Fibroblast of lung (primary cell): Measurements from ENCODE around the gene RYR2. TPM values are rescaled to one million over a fixed set of nuclear protein-coding genes. Genes with fewer than 3 reads are reported as not detected.

Source experiments
- DNase-seq, 2 donors: peaks; one replicate each; pipeline versions ENCODE4 v3.0.0 to v3.0.0-alpha.2; 2010; ENCODE audit warnings: low read depth in 2 of 2
- H2AFZ ChIP-seq: 2 replicates; pipeline ENCODE4 v1.5.1; 2012; ENCODE audit warnings: low read length, control low read depth, inconsistent platforms
- H3K27ac ChIP-seq: 2 replicates; pipeline ENCODE4 v1.5.1; 2011; ENCODE audit warnings: low read length, control low read depth; ENCODE audit not compliant: insufficient read depth
- H3K27me3 ChIP-seq: 2 replicates; pipeline ENCODE4 v1.5.1; 2011; ENCODE audit warnings: mild to moderate bottlenecking, low read length; ENCODE audit not compliant: control insufficient read depth, insufficient read depth
- H3K36me3 ChIP-seq: 2 replicates; pipeline ENCODE4 v1.5.1; 2011; ENCODE audit warnings: low read length; ENCODE audit not compliant: control insufficient read depth, insufficient read depth
- H3K4me1 ChIP-seq: 2 replicates; pipeline ENCODE4 v1.5.1; 2011; ENCODE audit warnings: low read length; ENCODE audit not compliant: control insufficient read depth, insufficient read depth; ENCODE audit errors: extremely low read depth
- H3K4me2 ChIP-seq: 2 replicates; pipeline ENCODE4 v1.5.1; 2011; ENCODE audit warnings: low read length, control low read depth; ENCODE audit not compliant: insufficient read depth; ENCODE audit errors: extremely low read depth
- H3K4me3 ChIP-seq, 4 experiments: fragments of 200-600 bp in 1 of 4; sonication (generic) in 1 of 4; replicated peaks in 1 of 4; 2 replicates each; pipeline ENCODE4 v1.5.1; 2011 to 2016; ENCODE audit warnings: low read length in 4 of 4, low read depth in 3 of 4, mild to moderate bottlenecking in 3 of 4, control low read depth in 2 of 4, inconsistent platforms in 1 of 4, mixed read lengths in 1 of 4; ENCODE audit not compliant: insufficient read depth in 1 of 4; ENCODE audit errors: control extremely low read depth in 1 of 4
- H3K79me2 ChIP-seq: 2 replicates; pipeline ENCODE4 v1.5.1; 2012; ENCODE audit warnings: mild to moderate bottlenecking, low read length, inconsistent platforms; ENCODE audit not compliant: control insufficient read depth, insufficient read depth
- H3K9ac ChIP-seq: 2 replicates; pipeline ENCODE4 v1.5.1; 2011; ENCODE audit warnings: mild to moderate bottlenecking, low read length, control low read depth; ENCODE audit not compliant: insufficient read depth
- H3K9me3 ChIP-seq: 2 replicates; pipeline ENCODE4 v1.5.1; 2012; ENCODE audit warnings: low read depth, low read length; ENCODE audit not compliant: control insufficient read depth, insufficient read depth
- H4K20me1 ChIP-seq: 2 replicates; pipeline ENCODE4 v1.5.1; 2011; ENCODE audit warnings: low read length; ENCODE audit not compliant: control insufficient read depth, insufficient read depth; ENCODE audit errors: extremely low read depth
- CTCF ChIP-seq, 2 donors: IDR thresholded peaks in 1 of 2; conservative IDR thresholded peaks in 1 of 2; 1 replicate in 1 of 2; 2 replicates in 1 of 2; pipeline ENCODE4 v1.5.1; 2011 to 2012; ENCODE audit warnings: low read length in 2 of 2, control low read depth in 1 of 2, inconsistent platforms in 1 of 2, low read depth in 1 of 2, mild to moderate bottlenecking in 1 of 2
- EZH2 ChIP-seq: IDR thresholded peaks from 2 replicates; pipeline ENCODE4 v1.5.1; 2012; ENCODE audit warnings: low read length, control low read depth, mild to moderate bottlenecking; ENCODE audit errors: missing control alignments
- polyA plus RNA-seq, 2 donors: library from polyadenylated mRNA; depleted of rRNA in 1 of 2; stranded (reverse) in 1 of 2; unstranded in 1 of 2; fragments of >200 nt; gene quantifications; 2 replicates each; pipeline ENCODE4 v1.2.1, GENCODE V29; 2011 to 2012; ENCODE audit warnings: missing spikeins in 1 of 2
- total RNA-seq: library from RNA; depleted of rRNA; stranded (reverse); fragments of >200 nt; gene quantifications from 2 replicates; pipeline ENCODE4 v1.2.1, GENCODE V29; 2014

Gene RYR2
- total and polyA plus RNA-seq, 2 donors (not counting 1 experiment from before 2014, with no cell fraction given): 0.06 to 0.17 TPM

GRCh38 chr1:237223419-237223818, 181.4 kb downstream of the RYR2 start:
- H3K4me1 ChIP-seq: no peaks in the 10 kb centered on the region
- DNase-seq: no peak
- TF ChIP-seq EZH2 (no peak), CTCF (conservative IDR thresholded peaks at IDR 0.05 in 1 of 2, IDR thresholded peaks at IDR 0.05 in 1 of 2; ENCODE audit: low read depth in 1 of 2, low read length in 2 of 2) (no peak)
- no peak overlapping the region for H2AFZ ChIP-seq
- H3K27me3 ChIP-seq: no peaks in the 10 kb centered on the region
- no peak overlapping the region for H3K4me2 ChIP-seq
- H3K9me3 ChIP-seq: no peaks in the 10 kb centered on the region
- H3K4me3 ChIP-seq: no peak overlapping the region
- H4K20me1 ChIP-seq: no peaks in the 10 kb centered on the region
- H3K79me2 ChIP-seq: no peaks in the 10 kb centered on the region
- no peaks in the 10 kb centered on the region for H3K36me3 ChIP-seq
- H3K9ac ChIP-seq: no peak overlapping the region
- H3K27ac ChIP-seq: no peak overlapping the region

- no peaks in the 10 kb centered on the region for H3K4me1 ChIP-seq
- no peak overlapping the region for H3K4me2 ChIP-seq
- H3K79me2 ChIP-seq: no peaks in the 10 kb centered on the region
- H3K27me3 ChIP-seq: no peaks in the 10 kb centered on the region
- H2AFZ ChIP-seq: no peak overlapping the region
- TF ChIP-seq EZH2 (no peak), CTCF (conservative IDR thresholded peaks at IDR 0.05 in 1 of 2, IDR thresholded peaks at IDR 0.05 in 1 of 2; ENCODE audit: low read depth in 1 of 2, low read length in 2 of 2) (no peak)
- no peak for DNase-seq
- no peak overlapping the region for H3K27ac ChIP-seq
- H3K9me3 ChIP-seq: no peaks in the 10 kb centered on the region
- H3K36me3 ChIP-seq: no peaks in the 10 kb centered on the region
- H3K4me3 ChIP-seq: no peak overlapping the region
- no peak overlapping the region for H3K9ac ChIP-seq
- H4K20me1 ChIP-seq: no peaks in the 10 kb centered on the region
Measured at GRCh38 chr1:237226177-237226944, 184.4 kb downstream of the RYR2 start.

DNA sequence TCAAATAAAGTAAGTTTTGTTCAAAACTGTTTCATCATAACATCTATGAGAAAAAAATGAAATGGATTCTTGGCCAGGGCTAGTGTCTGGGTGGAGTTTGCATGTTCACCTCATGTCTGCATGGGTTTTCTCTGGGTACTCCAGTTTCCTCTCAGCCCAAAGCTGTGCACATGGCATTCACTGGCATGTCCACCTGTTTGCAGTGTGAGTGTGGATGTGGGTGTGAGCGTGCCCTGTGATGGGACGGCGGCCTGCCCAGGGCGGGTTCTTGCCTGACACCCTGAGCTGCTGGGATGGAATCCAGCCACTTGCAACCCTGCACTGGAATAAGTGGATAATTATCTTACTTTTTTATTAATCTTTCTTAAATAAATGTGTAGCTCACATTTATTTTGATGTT, 185.5 kb downstream of the RYR2 start:
- Histone ChIP-seq H3K4me2 (no peak overlapping the region), H3K9ac (no peak overlapping the region), H3K4me1 (no peaks in the 10 kb centered on the region), H4K20me1 (no peaks in the 10 kb centered on the region), H3K27ac (no peak overlapping the region), H2AFZ (no peak overlapping the region), H3K4me3 (no peak overlapping the region), H3K36me3 (no peaks in the 10 kb centered on the region), H3K9me3 (no peaks in the 10 kb centered on the region), H3K79me2 (no peaks in the 10 kb centered on the region), H3K27me3 (no peaks in the 10 kb centered on the region)
- TF ChIP-seq EZH2: no peak
- no peak for TF ChIP-seq CTCF (conservative IDR thresholded peaks at IDR 0.05 in 1 of 2, IDR thresholded peaks at IDR 0.05 in 1 of 2; ENCODE audit: low read depth in 1 of 2, low read length in 2 of 2)
- no peak for DNase-seq
